ENCODE measurements around the gene MED29.

MED29 gene

GRCh38 chr19:39379865-39380396 lies 11.2 kb upstream of the MED29 start:
- DNase-seq (ENCODE audit: low read depth) = no peak
- H3K4me3 ChIP-seq (ENCODE audit: control insufficient read depth, low read depth, low read length) = no peak overlapping the region
- no peak for TF ChIP-seq CTCF (IDR thresholded peaks at IDR 0.05; ENCODE audit: control insufficient read depth, insufficient read depth, low read depth, low read length, missing control alignments)

- no peak for TF ChIP-seq CTCF (IDR thresholded peaks at IDR 0.05; ENCODE audit: control insufficient read depth, insufficient read depth, low read depth, low read length, missing control alignments)
- DNase-seq (ENCODE audit: low read depth) = no peak
- no peak overlapping the region for H3K4me3 ChIP-seq (ENCODE audit: control insufficient read depth, low read depth, low read length)
These were observed 10.4 kb upstream of the MED29 start for GRCh38 chr19:39380521-39381502.

DNA sequence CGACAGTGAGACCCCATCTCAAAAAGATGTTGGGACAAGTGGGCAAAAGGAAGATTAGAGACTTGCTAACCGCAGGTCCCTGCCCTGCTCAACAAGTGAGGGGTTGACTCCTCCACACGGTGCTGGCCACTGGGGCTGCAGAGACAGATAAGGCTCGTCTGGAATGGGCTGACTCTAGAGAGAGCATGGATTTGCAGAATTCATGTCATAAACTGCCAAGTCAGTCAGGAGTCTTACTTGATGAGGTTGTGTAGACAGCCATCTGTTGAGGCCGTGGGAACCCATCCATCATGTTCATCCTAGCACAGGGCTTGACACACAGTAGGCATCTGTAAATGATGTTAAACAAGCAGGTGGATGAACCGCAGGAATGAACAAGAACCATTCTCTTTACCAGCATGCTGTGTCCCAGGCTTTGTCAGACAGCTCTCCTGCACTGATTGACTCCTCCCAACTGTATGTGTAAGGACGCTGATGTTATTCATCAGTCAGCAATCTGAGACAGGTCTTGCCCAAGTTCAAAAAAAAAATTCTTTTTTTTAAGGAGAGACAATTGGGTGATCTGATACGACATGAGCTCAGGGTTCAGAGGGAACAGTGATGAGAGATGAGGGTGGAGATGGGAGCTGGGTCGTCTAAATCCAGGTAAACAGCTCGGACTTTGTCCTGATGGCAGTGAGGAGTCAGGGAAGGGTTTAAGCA lies 9.1 kb upstream of the MED29 start:
- DNase-seq (ENCODE audit: low read depth) = no peak
- no peak overlapping the region for H3K4me3 ChIP-seq (ENCODE audit: control insufficient read depth, low read depth, low read length)
- no peak for TF ChIP-seq CTCF (IDR thresholded peaks at IDR 0.05; ENCODE audit: control insufficient read depth, insufficient read depth, low read depth, low read length, missing control alignments)

DNA sequence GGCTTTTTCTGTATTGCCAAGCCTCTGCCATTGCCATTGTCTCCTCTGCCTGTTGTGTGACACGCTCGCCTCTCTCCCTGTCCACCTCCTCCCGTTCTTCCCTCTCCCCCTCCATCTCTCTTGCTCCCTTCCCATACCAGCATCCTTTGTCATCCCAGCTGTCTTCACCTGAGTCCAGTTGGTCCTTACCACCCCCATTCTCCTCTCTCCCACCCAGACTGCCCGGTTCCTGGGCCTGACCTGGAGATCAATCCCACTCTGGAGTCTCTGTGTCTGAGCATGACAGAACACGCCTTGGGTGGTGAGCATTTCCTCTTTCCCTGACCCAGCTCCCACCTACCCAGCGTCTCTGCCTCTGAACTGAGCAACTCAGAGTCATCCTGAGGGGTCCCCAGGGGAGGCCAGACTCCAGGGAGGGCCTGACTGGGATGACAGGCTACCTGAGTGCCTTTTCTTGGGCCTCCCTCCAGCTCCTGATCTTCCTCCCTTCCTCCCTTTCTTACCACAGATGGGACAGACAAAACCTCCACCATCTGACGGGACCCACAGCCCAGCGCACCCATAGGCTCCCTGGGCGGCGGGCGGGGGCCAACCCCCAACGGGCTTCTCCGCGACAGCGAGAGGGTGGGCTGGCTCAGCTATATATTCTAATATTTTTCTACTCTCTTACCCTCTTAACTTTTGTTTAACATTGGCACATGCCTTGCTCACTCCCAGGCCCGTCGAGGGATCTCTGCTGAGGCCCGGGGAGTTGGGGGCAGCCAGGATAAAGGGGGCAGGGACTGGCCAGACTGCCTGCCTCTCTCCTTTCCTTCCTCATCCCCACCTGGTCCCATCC lies 8.0 kb upstream of the MED29 start:
- TF ChIP-seq CTCF (IDR thresholded peaks at IDR 0.05; ENCODE audit: control insufficient read depth, insufficient read depth, low read depth, low read length, missing control alignments) = no peak
- no peak for DNase-seq (ENCODE audit: low read depth)
- H3K4me3 ChIP-seq (ENCODE audit: control insufficient read depth, low read depth, low read length) = no peak overlapping the region

GRCh38 chr19:39384839-39385568 lies 6.2 kb upstream of the MED29 start:
- DNase-seq (ENCODE audit: low read depth) = no peak
- no peak overlapping the region for H3K4me3 ChIP-seq (ENCODE audit: control insufficient read depth, low read depth, low read length)
- no peak for TF ChIP-seq CTCF (IDR thresholded peaks at IDR 0.05; ENCODE audit: control insufficient read depth, insufficient read depth, low read depth, low read length, missing control alignments)

Data from AG09309 (cell line).